HepG2 (cell line): ENCODE results near the gene KLHDC4. TPM values are rescaled to one million over a fixed set of nuclear protein-coding genes. Genes with fewer than 3 reads are reported as not detected.

Experiments
- CSRNP2 ChIP-seq: sonication (generic); formaldehyde crosslinking; conservative IDR thresholded peaks from 2 replicates; pipeline ENCODE4 v1.8.0; 2022; ENCODE audit warnings: low read depth, missing genetic modification reagents
- ELF4 ChIP-seq: sonication (generic); formaldehyde crosslinking; IDR thresholded peaks from 2 replicates; pipeline ENCODE4 v1.5.0; 2020; ENCODE audit warnings: missing genetic modification reagents, mild to moderate bottlenecking, moderate library complexity, borderline replicate concordance
- ERF ChIP-seq: IDR thresholded peaks from 2 replicates; pipeline ENCODE4 v1.6.1; 2018; ENCODE audit warnings: missing biosample characterization, missing genetic modification reagents
- FOXA3 ChIP-seq: IDR thresholded peaks from 2 replicates; pipeline ENCODE4 v1.6.1; 2016; ENCODE audit warnings: missing genetic modification reagents, missing compliant biosample characterization
- FOXO1 ChIP-seq: sonication (generic); formaldehyde crosslinking; IDR thresholded peaks from 2 replicates; pipeline ENCODE4 v1.4.0; 2020; ENCODE audit warnings: missing genetic modification reagents
- GABPA ChIP-seq, 2 experiments: IDR thresholded peaks; 2 replicates each; pipeline ENCODE4 v1.6.1; 2011 to 2016; ENCODE audit warnings: low read depth in 2 of 2, low read length in 1 of 2, missing biosample characterization in 1 of 2, missing genetic modification characterization in 1 of 2
- HINFP ChIP-seq: sonication (generic); formaldehyde crosslinking; IDR thresholded peaks from 2 replicates; pipeline ENCODE4 v1.4.0; 2020; ENCODE audit warnings: low read depth, mild to moderate bottlenecking, missing genetic modification reagents
- KMT2B ChIP-seq: IDR thresholded peaks from 2 replicates; pipeline ENCODE4 v1.6.1; 2016; ENCODE audit warnings: missing genetic modification reagents, missing compliant biosample characterization
- MLXIP ChIP-seq: sonication (generic); formaldehyde crosslinking; IDR thresholded peaks from 2 replicates; pipeline ENCODE4 v1.9.0; 2021; ENCODE audit warnings: missing genetic modification reagents, borderline replicate concordance
- NFATC3 ChIP-seq: sonication (generic); formaldehyde crosslinking; IDR thresholded peaks from 2 replicates; pipeline ENCODE4 v1.5.1; 2020; ENCODE audit warnings: mild to moderate bottlenecking, missing genetic modification reagents
- SIX1 ChIP-seq: sonication (generic); formaldehyde crosslinking; IDR thresholded peaks from 2 replicates; pipeline ENCODE4 v1.4.0; 2020; ENCODE audit warnings: missing genetic modification reagents, borderline replicate concordance
- TCF7L2 ChIP-seq: IDR thresholded peaks from 2 replicates; pipeline ENCODE4 v1.6.1; 2011; ENCODE audit warnings: mild to moderate bottlenecking, low read depth, low read length, moderate library complexity
- YEATS4 ChIP-seq: sonication (generic); formaldehyde crosslinking; IDR thresholded peaks from 2 replicates; pipeline ENCODE4 v1.4.0; 2020; ENCODE audit warnings: missing genetic modification reagents, borderline replicate concordance
- ZC3H13 ChIP-seq: sonication (generic); formaldehyde crosslinking; IDR thresholded peaks from 2 replicates; pipeline ENCODE4 v1.8.1; 2023; ENCODE audit warnings: mild to moderate bottlenecking, missing genetic modification reagents, moderate library complexity
- ZNF280D ChIP-seq: sonication (generic); formaldehyde crosslinking; IDR thresholded peaks from 2 replicates; pipeline ENCODE4 v1.5.1; 2020; ENCODE audit warnings: mild to moderate bottlenecking, missing genetic modification reagents
- ZNF282 ChIP-seq: fragments of 450-650 bp; IDR thresholded peaks from 2 replicates; pipeline ENCODE4 v1.6.1; 2018; ENCODE audit not compliant: partially characterized antibody
- ZNF329 ChIP-seq: sonication (generic); formaldehyde crosslinking; IDR thresholded peaks from 2 replicates; pipeline ENCODE4 v1.9.0; 2021; ENCODE audit warnings: low read depth, mild to moderate bottlenecking, missing genetic modification reagents
- ZNF850 ChIP-seq: sonication (generic); formaldehyde crosslinking; conservative IDR thresholded peaks from 2 replicates; pipeline ENCODE4 v1.9.0; 2021; ENCODE audit warnings: mild to moderate bottlenecking, missing genetic modification reagents
- polyA plus RNA-seq, 8 experiments: library from polyadenylated mRNA; depleted of rRNA in 3 of 8; stranded (reverse) in 7 of 8; unstranded in 1 of 8; fragments of >200 nt; fragmentation: Illumina TruSeq in 4 of 8; extraction: Trizol in 4 of 8; gene quantifications; 2 replicates each; pipeline versions ENCODE4 v1.2.1 to v1.2.3, GENCODE V29; 2011 to 2016; ENCODE audit warnings: low read depth in 4 of 8, missing spikeins in 1 of 8, mixed read lengths in 1 of 8; ENCODE audit not compliant: insufficient read depth in 1 of 8
- total RNA-seq, 5 experiments: library from RNA; depleted of rRNA; stranded (reverse); fragments of >200 nt; fragmentation: Illumina TruSeq; extraction: Trizol; gene quantifications; 2 replicates each; pipeline ENCODE4 v1.2.3, GENCODE V29; 2016; ENCODE audit warnings: low read depth in 1 of 5

Gene KLHDC4
- total and polyA plus RNA-seq, 2 of the 13 experiments (the other 11 are each of a cell fraction or from before 2014, with no cell fraction given) = 18.7 to 31.8 TPM

GRCh38 chr16:87765776-87766484 is at the start of gene KLHDC4 (continued):
- TF ChIP-seq CSRNP2 (CRISPR knock-in tag) (no peak), ZC3H13 (0 out of 2 replicates have a peak, but pooled peaks have one; percentile 53), KMT2B (peak; percentile 99), GABPA (IDR thresholded peaks at IDR 0.05; ENCODE audit: low read depth, low read length) (peak; percentile 92), GABPA (CRISPR knock-in tag; IDR thresholded peaks at IDR 0.05; ENCODE audit: low read depth) (peak; percentile 99), HINFP (peak; percentile 86), NFATC3 (CRISPR knock-in tag) (no peak), FOXO1 (CRISPR knock-in tag) (peak; percentile 73), ZNF850 (CRISPR knock-in tag) (no peak), TCF7L2 (no peak), MLXIP (CRISPR knock-in tag) (no peak), YEATS4 (CRISPR knock-in tag) (peak; percentile 80), ZNF280D (peak; percentile 95), ELF4 (CRISPR knock-in tag) (peak; percentile 94), FOXA3 (CRISPR knock-in tag) (no peak), ERF (peak; percentile 86), SIX1 (CRISPR knock-in tag) (no peak), ZNF329 (CRISPR knock-in tag) (peak; percentile 36; the same call in 1 of the 2 replicates), ZNF282 (no peak)
